Measurements from ENCODE around the gene IGHMBP2. TPM values are rescaled to one million over a fixed set of nuclear protein-coding genes. Genes with fewer than 3 reads are reported as not detected.
"Not testable (repeated sequence)": the region's sequence is repeated elsewhere in the genome, so short reads cannot be mapped to it uniquely, and the experiment has no call there.

IGHMBP2 gene
- total RNA-seq, 2 experiments from 2014 or later: 20.9 to 25.4 TPM

GRCh38 chr11:68868221-68868835 lies 35.4 kb upstream of the IGHMBP2 start:
- ATAC-seq: no peak
- H3K27me3 Mint-ChIP-seq: peaks cover 24% of the 10 kb centered on the region
- peaks cover 2% of the 10 kb centered on the region for H3K36me3 Mint-ChIP-seq (ENCODE audit: low read depth)
- CTCF ChIA-PET: interaction anchor here (1.1 kb wide), 1 partner anchor 16 kb away, joined by 6 read pairs; no protein-coding TSS in a partner anchor
- no peak for DNase-seq
- H3K4me3 Mint-ChIP-seq: no peak overlapping the region
- H3K27ac Mint-ChIP-seq: no peak overlapping the region
- H3K4me1 Mint-ChIP-seq: peaks cover 12% of the 10 kb centered on the region
- POLR2A ChIA-PET: no interaction called here
- H3K9me3 Mint-ChIP-seq (ENCODE audit: low read depth): no peaks in the 10 kb centered on the region
- intact Hi-C loops (cut with DNase I, micrococcal nuclease): no loop called here

GRCh38 chr11:68870470-68870869 lies 33.2 kb upstream of the IGHMBP2 start:
- H3K4me1 Mint-ChIP-seq: peaks cover 12% of the 10 kb centered on the region
- no peak overlapping the region for H3K27ac Mint-ChIP-seq
- peaks cover 2% of the 10 kb centered on the region for H3K36me3 Mint-ChIP-seq (ENCODE audit: low read depth)
- no peaks in the 10 kb centered on the region for H3K9me3 Mint-ChIP-seq (ENCODE audit: low read depth)
- intact Hi-C loops (cut with DNase I, micrococcal nuclease): no loop called here
- POLR2A ChIA-PET: no interaction called here
- no peak for ATAC-seq
- peak overlapping the region; percentile 71 for H3K4me3 Mint-ChIP-seq
- H3K27me3 Mint-ChIP-seq: peaks cover 24% of the 10 kb centered on the region
- no peak for DNase-seq
- CTCF ChIA-PET: no interaction called here

GRCh38 chr11:68872216-68873003 lies 31.3 kb upstream of the IGHMBP2 start:
- ChIA-PET CTCF (no interaction called here), POLR2A (no interaction called here)
- intact Hi-C loops (cut with DNase I, micrococcal nuclease): no loop called here
- ATAC-seq (no peak), DNase-seq (no peak)
- Mint-ChIP-seq H3K36me3 (ENCODE audit: low read depth) (peaks cover 2% of the 10 kb centered on the region), H3K27me3 (peaks cover 22% of the 10 kb centered on the region), H3K9me3 (ENCODE audit: low read depth) (no peaks in the 10 kb centered on the region), H3K4me1 (peaks cover 12% of the 10 kb centered on the region), H3K4me3 (no peak overlapping the region), H3K27ac (no peak overlapping the region)

GRCh38 chr11:68878022-68878421 lies 25.7 kb upstream of the IGHMBP2 start:
- H3K36me3 Mint-ChIP-seq (ENCODE audit: low read depth): no peaks in the 10 kb centered on the region
- no peak for DNase-seq
- POLR2A ChIA-PET: no interaction called here
- intact Hi-C loops (cut with DNase I, micrococcal nuclease): no loop called here
- no peak for ATAC-seq
- H3K4me3 Mint-ChIP-seq: no peak overlapping the region
- no peaks in the 10 kb centered on the region for H3K9me3 Mint-ChIP-seq (ENCODE audit: low read depth)
- no peaks in the 10 kb centered on the region for H3K4me1 Mint-ChIP-seq
- no peak overlapping the region for H3K27ac Mint-ChIP-seq
- no peaks in the 10 kb centered on the region for H3K27me3 Mint-ChIP-seq
- CTCF ChIA-PET: interaction anchor here (1.3 kb wide), 1 partner anchor 10 kb away, joined by 3 read pairs; no protein-coding TSS in a partner anchor

GRCh38 chr11:68880851-68881250 lies 22.8 kb upstream of the IGHMBP2 start:
- ATAC-seq: no peak
- ChIA-PET CTCF (no interaction called here), POLR2A (no interaction called here)
- H3K4me1 Mint-ChIP-seq: no peaks in the 10 kb centered on the region
- no peaks in the 10 kb centered on the region for H3K9me3 Mint-ChIP-seq (ENCODE audit: low read depth)
- DNase-seq: no peak
- H3K27ac Mint-ChIP-seq: no peak overlapping the region
- H3K36me3 Mint-ChIP-seq (ENCODE audit: low read depth): peaks cover 3% of the 10 kb centered on the region
- intact Hi-C loops (cut with DNase I, micrococcal nuclease): no loop called here
- H3K27me3 Mint-ChIP-seq: no peaks in the 10 kb centered on the region
- H3K4me3 Mint-ChIP-seq: no peak overlapping the region

GRCh38 chr11:68881320-68881719 lies 22.4 kb upstream of the IGHMBP2 start:
- Mint-ChIP-seq H3K27me3 (no peaks in the 10 kb centered on the region), H3K4me3 (no peak overlapping the region), H3K36me3 (ENCODE audit: low read depth) (peaks cover 5% of the 10 kb centered on the region), H3K4me1 (no peaks in the 10 kb centered on the region), H3K9me3 (ENCODE audit: low read depth) (no peaks in the 10 kb centered on the region), H3K27ac (no peak overlapping the region)
- DNase-seq (no peak), ATAC-seq (no peak)
- intact Hi-C loops (cut with DNase I, micrococcal nuclease): no loop called here
- POLR2A ChIA-PET: no interaction called here
- CTCF ChIA-PET: no interaction called here

GRCh38 chr11:68882391-68882790 lies 21.3 kb upstream of the IGHMBP2 start:
- Mint-ChIP-seq H3K36me3 (ENCODE audit: low read depth) (peaks cover 7% of the 10 kb centered on the region), H3K27me3 (no peaks in the 10 kb centered on the region), H3K27ac (no peak overlapping the region), H3K4me3 (no peak overlapping the region), H3K4me1 (no peaks in the 10 kb centered on the region), H3K9me3 (ENCODE audit: low read depth) (no peaks in the 10 kb centered on the region)
- ATAC-seq (no peak), DNase-seq (no peak)
- intact Hi-C loops (cut with DNase I, micrococcal nuclease): no loop called here
- POLR2A ChIA-PET: no interaction called here
- CTCF ChIA-PET: no interaction called here

- CTCF ChIA-PET; H3K4me3 Mint-ChIP-seq; POLR2A ChIA-PET; ATAC-seq; H3K27ac Mint-ChIP-seq; H3K4me1 Mint-ChIP-seq; H3K9me3 Mint-ChIP-seq (ENCODE audit: low read depth); intact Hi-C loops (cut with DNase I, micrococcal nuclease); DNase-seq; H3K27me3 Mint-ChIP-seq: not testable (repeated sequence)
- peaks cover 11% of the 10 kb centered on the region for H3K36me3 Mint-ChIP-seq (ENCODE audit: low read depth)
Observed at GRCh38 chr11:68884827-68885226, 18.9 kb upstream of the IGHMBP2 start.

GRCh38 chr11:68889948-68890446 lies 13.7 kb upstream of the IGHMBP2 start:
- no peaks in the 10 kb centered on the region for H3K27me3 Mint-ChIP-seq
- peaks cover 31% of the 10 kb centered on the region for H3K36me3 Mint-ChIP-seq (ENCODE audit: low read depth)
- intact Hi-C loops (cut with DNase I, micrococcal nuclease): no loop called here
- H3K9me3 Mint-ChIP-seq (ENCODE audit: low read depth): no peaks in the 10 kb centered on the region
- H3K4me1 Mint-ChIP-seq: no peaks in the 10 kb centered on the region
- ATAC-seq (no peak), DNase-seq (peak; percentile 20)
- POLR2A ChIA-PET: no interaction called here
- no peak overlapping the region for H3K4me3 Mint-ChIP-seq
- CTCF ChIA-PET: interaction anchor here (0.7 kb wide), 2 partner anchors 14 to 22 kb away, joined by 3 read pairs; no protein-coding TSS in a partner anchor
- H3K27ac Mint-ChIP-seq: no peak overlapping the region

- Mint-ChIP-seq H3K27me3 (no peaks in the 10 kb centered on the region), H3K27ac (no peak overlapping the region), H3K4me3 (no peak overlapping the region), H3K9me3 (ENCODE audit: low read depth) (no peaks in the 10 kb centered on the region), H3K4me1 (no peaks in the 10 kb centered on the region), H3K36me3 (ENCODE audit: low read depth) (peaks cover 31% of the 10 kb centered on the region)
- CTCF ChIA-PET: interaction anchor here (0.7 kb wide), 1 partner anchor 22 kb away, joined by 3 read pairs; no protein-coding TSS in a partner anchor
- no peak for ATAC-seq
- intact Hi-C loops (cut with DNase I, micrococcal nuclease): no loop called here
- no peak for DNase-seq
- POLR2A ChIA-PET: interaction anchor here (0.6 kb wide), 1 partner anchor 22 kb away, joined by 3 read pairs; no protein-coding TSS in a partner anchor
Observed at GRCh38 chr11:68890490-68891231, 13.0 kb upstream of the IGHMBP2 start.

- ChIA-PET CTCF (no interaction called here), POLR2A (interaction anchor here (0.6 kb wide), 1 partner anchor 21 kb away, joined by 3 read pairs; no protein-coding TSS in a partner anchor)
- DNase-seq (no peak), ATAC-seq (no peak)
- no peaks in the 10 kb centered on the region for H3K9me3 Mint-ChIP-seq (ENCODE audit: low read depth)
- H3K4me1 Mint-ChIP-seq: no peaks in the 10 kb centered on the region
- no peak overlapping the region for H3K27ac Mint-ChIP-seq
- no peak overlapping the region for H3K4me3 Mint-ChIP-seq
- peaks cover 31% of the 10 kb centered on the region for H3K36me3 Mint-ChIP-seq (ENCODE audit: low read depth)
- intact Hi-C loops (cut with DNase I, micrococcal nuclease): no loop called here
- H3K27me3 Mint-ChIP-seq: no peaks in the 10 kb centered on the region
Observed at GRCh38 chr11:68891351-68891948, 12.2 kb upstream of the IGHMBP2 start.
